ENCODE measurements around the gene ZNF444.

GRCh38 chr19:56146904-56147303 lies 5.8 kb downstream of the ZNF444 start:
- TF ChIP-seq, protein P1, sequence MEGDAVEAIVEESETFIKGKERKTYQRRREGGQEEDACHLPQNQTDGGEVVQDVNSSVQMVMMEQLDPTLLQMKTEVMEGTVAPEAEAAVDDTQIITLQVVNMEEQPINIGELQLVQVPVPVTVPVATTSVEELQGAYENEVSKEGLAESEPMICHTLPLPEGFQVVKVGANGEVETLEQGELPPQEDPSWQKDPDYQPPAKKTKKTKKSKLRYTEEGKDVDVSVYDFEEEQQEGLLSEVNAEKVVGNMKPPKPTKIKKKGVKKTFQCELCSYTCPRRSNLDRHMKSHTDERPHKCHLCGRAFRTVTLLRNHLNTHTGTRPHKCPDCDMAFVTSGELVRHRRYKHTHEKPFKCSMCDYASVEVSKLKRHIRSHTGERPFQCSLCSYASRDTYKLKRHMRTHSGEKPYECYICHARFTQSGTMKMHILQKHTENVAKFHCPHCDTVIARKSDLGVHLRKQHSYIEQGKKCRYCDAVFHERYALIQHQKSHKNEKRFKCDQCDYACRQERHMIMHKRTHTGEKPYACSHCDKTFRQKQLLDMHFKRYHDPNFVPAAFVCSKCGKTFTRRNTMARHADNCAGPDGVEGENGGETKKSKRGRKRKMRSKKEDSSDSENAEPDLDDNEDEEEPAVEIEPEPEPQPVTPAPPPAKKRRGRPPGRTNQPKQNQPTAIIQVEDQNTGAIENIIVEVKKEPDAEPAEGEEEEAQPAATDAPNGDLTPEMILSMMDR (conservative IDR thresholded peaks at IDR 0.05 in 1 of 2, IDR thresholded peaks at IDR 0.05 in 1 of 2; ENCODE audit: low read depth in 1 of 2, low read length in 2 of 2) = no peak
- no peak for TF ChIP-seq EZH2 (IDR thresholded peaks at IDR 0.05; ENCODE audit: low read length, missing control alignments)
